DND-41 (cell line): Measurements from ENCODE around the gene ATP5PO.

Source experiments
- CTCF ChIP-seq: IDR thresholded peaks from 2 replicates; pipeline ENCODE4 v1.5.1; 2012; ENCODE audit warnings: borderline replicate concordance, low read length, moderate library complexity, mild to moderate bottlenecking; ENCODE audit not compliant: poor library complexity, severe bottlenecking; ENCODE audit errors: extremely low read depth
- EZH2 ChIP-seq: IDR thresholded peaks from 3 replicates; pipeline ENCODE4 v1.6.1; 2012; ENCODE audit warnings: borderline replicate concordance, low read depth, mild to moderate bottlenecking, moderate library complexity, low read length, inconsistent platforms; ENCODE audit not compliant: severe bottlenecking

GRCh38 chr21:33944185-33944763, 28.7 kb upstream of the ATP5PO start:
- no peak for TF ChIP-seq CTCF
- TF ChIP-seq EZH2 = no peak
